CD14-positive monocyte (primary cell): ENCODE results near the gene KSR1. TPM values are rescaled to one million over a fixed set of nuclear protein-coding genes. Genes with fewer than 3 reads are reported as not detected.
"Not testable (repeated sequence)": the region's sequence is repeated elsewhere in the genome, so short reads cannot be mapped to it uniquely, and the experiment has no call there.

Experiments
- DNase-seq, 3 donors: peaks; one replicate each; pipeline ENCODE4 v3.0.0-alpha.2; 2011 to 2022
- H2AFZ ChIP-seq: 2 replicates; pipeline ENCODE4 v1.6.0; 2012; ENCODE audit warnings: mild to moderate bottlenecking, low read depth, low read length, inconsistent platforms; ENCODE audit not compliant: insufficient read depth, poor library complexity, severe bottlenecking
- H3K27ac ChIP-seq, 2 donors: 1 replicate in 1 of 2; 2 replicates in 1 of 2; pipeline ENCODE4 v1.5.1; 2012 to 2013; ENCODE audit warnings: low read length in 2 of 2, control low read depth in 1 of 2, inconsistent platforms in 1 of 2, low read depth in 1 of 2, mild to moderate bottlenecking in 1 of 2
- H3K27me3 ChIP-seq, 2 donors: one replicate each; pipeline versions ENCODE4 v1.6.0 to v1.6.1; 2011 to 2013; ENCODE audit warnings: low read length in 2 of 2; ENCODE audit not compliant: control insufficient read depth in 2 of 2, insufficient read depth in 2 of 2
- H3K36me3 ChIP-seq, 2 donors: replicated peaks in 1 of 2; 1 replicate in 1 of 2; 2 replicates in 1 of 2; pipeline versions ENCODE4 v1.5.1 to v1.6.1; 2012 to 2013; ENCODE audit warnings: low read length in 2 of 2, control low read depth in 1 of 2, inconsistent platforms in 1 of 2, mild to moderate bottlenecking in 1 of 2; ENCODE audit not compliant: insufficient read depth in 2 of 2, control insufficient read depth in 1 of 2
- H3K4me1 ChIP-seq, 2 donors: 1 replicate in 1 of 2; 2 replicates in 1 of 2; pipeline versions ENCODE4 v1.5.1 to v1.6.1; 2012 to 2013; ENCODE audit warnings: low read length in 2 of 2, control low read depth in 1 of 2, inconsistent platforms in 1 of 2, mild to moderate bottlenecking in 1 of 2, moderate library complexity in 1 of 2; ENCODE audit not compliant: insufficient read depth in 2 of 2, control insufficient read depth in 1 of 2
- H3K4me2 ChIP-seq: replicated peaks from 2 replicates; pipeline ENCODE3; 2012; ENCODE audit warnings: low read length, moderate library complexity, mild to moderate bottlenecking; ENCODE audit not compliant: poor library complexity, severe bottlenecking; ENCODE audit errors: extremely low read depth
- H3K4me3 ChIP-seq, 3 experiments: fragments of 200-600 bp in 1 of 3; sonication (generic) in 1 of 3; replicated peaks in 1 of 3; 1 replicate in 2 of 3; 2 replicates in 1 of 3; pipeline ENCODE4 v1.5.1; 2011 to 2013; ENCODE audit warnings: low read length in 3 of 3, mild to moderate bottlenecking in 3 of 3, control low read depth in 2 of 3, low read depth in 2 of 3, inconsistent platforms in 1 of 3, moderate library complexity in 1 of 3
- H3K79me2 ChIP-seq: 2 replicates; pipeline ENCODE4 v1.6.0; 2012; ENCODE audit warnings: mild to moderate bottlenecking, control low read depth, inconsistent platforms, low read length, moderate library complexity; ENCODE audit not compliant: insufficient read depth
- H3K9ac ChIP-seq: 2 replicates; pipeline ENCODE4 v1.6.0; 2017; ENCODE audit warnings: low read length, mild to moderate bottlenecking; ENCODE audit not compliant: insufficient read depth, poor library complexity, severe bottlenecking
- H3K9me3 ChIP-seq, 2 donors: replicated peaks in 1 of 2; 1 replicate in 1 of 2; 2 replicates in 1 of 2; pipeline versions ENCODE4 v1.5.1 to v1.6.1; 2012 to 2013; ENCODE audit warnings: low read length in 2 of 2, control low read depth in 1 of 2; ENCODE audit not compliant: control insufficient read depth in 1 of 2, insufficient read depth in 1 of 2
- H4K20me1 ChIP-seq: 2 replicates; pipeline ENCODE4 v1.6.0; 2012; ENCODE audit warnings: mild to moderate bottlenecking, low read length, control low read depth, moderate library complexity; ENCODE audit not compliant: insufficient read depth
- H3K27ac Mint-ChIP-seq, 7 donors: one replicate each; pipeline ENCODE4 v1.8.0; 2020; ENCODE audit warnings: mild to moderate bottlenecking in 7 of 7, mixed read lengths in 7 of 7, moderate library complexity in 6 of 7, inconsistent platforms in 2 of 7
- H3K27me3 Mint-ChIP-seq, 3 donors: one replicate each; pipeline ENCODE4 v1.8.0; 2021 to 2022; ENCODE audit warnings: low read depth in 3 of 3, mild to moderate bottlenecking in 3 of 3, mixed read lengths in 3 of 3, moderate library complexity in 3 of 3, inconsistent platforms in 1 of 3
- H3K36me3 Mint-ChIP-seq, 2 donors: one replicate each; pipeline ENCODE4 v1.8.0; 2020; ENCODE audit warnings: mixed read lengths in 2 of 2, inconsistent platforms in 1 of 2, mild to moderate bottlenecking in 1 of 2
- H3K4me1 Mint-ChIP-seq: one replicate; pipeline ENCODE4 v1.8.0; 2020; ENCODE audit warnings: mild to moderate bottlenecking, mixed read lengths
- H3K4me3 Mint-ChIP-seq, 2 donors: one replicate each; pipeline ENCODE4 v1.8.0; 2020; ENCODE audit warnings: mild to moderate bottlenecking in 2 of 2, mixed read lengths in 2 of 2, moderate library complexity in 1 of 2
- H3K9me3 Mint-ChIP-seq, 7 donors: one replicate each; pipeline ENCODE4 v1.8.0; 2020 to 2022; ENCODE audit warnings: mixed read lengths in 7 of 7, mild to moderate bottlenecking in 6 of 7, moderate library complexity in 6 of 7, inconsistent platforms in 2 of 7
- WGBS: methylation state at CpG from one replicate; pipeline ENCODE4 v1.1.5; 2013; ENCODE audit warnings: missing lambda C conversion rate; ENCODE audit not compliant: insufficient coverage; 5-methylcytosine and 5-hydroxymethylcytosine counted together
- intact Hi-C, 2 donors: fragments of 100-400 bp; cut with micrococcal nuclease; formaldehyde crosslinking; loops; one replicate each; pipeline versions ENCODE4 v1.15.0 to v1.15.1; 2023
- polyA plus RNA-seq, 3 donors: library from polyadenylated mRNA; depleted of rRNA in 1 of 3; unstranded in 2 of 3; stranded (reverse) in 1 of 3; fragments of 300-500 nt in 2 of 3; fragments of >200 nt in 1 of 3; fragmentation: Illumina TruSeq in 2 of 3; gene quantifications; 1 replicate in 2 of 3; 2 replicates in 1 of 3; pipeline ENCODE4 v1.2.3, GENCODE V29; 2012 to 2021
- TF ChIP-seq, protein P1 (sequence below): fragments of 200-600 bp; IDR thresholded peaks from one replicate; pipeline ENCODE4 v1.8.0; 2022; ENCODE audit warnings: antibody characterized with exemption, mild to moderate bottlenecking

The KSR1 gene
- polyA plus RNA-seq, 3 donors = 1.2 to 111 (median 4.2) TPM

GRCh38 chr17:27671591-27671910 is 215.3 kb downstream of the KSR1 start:
- H3K79me2 ChIP-seq = no peaks in the 10 kb centered on the region
- intact Hi-C loops = no loop called here
- Mint-ChIP-seq H3K27ac (no peak overlapping the region), H3K9me3 (peaks cover 0 to 4% (median 0%) of the 10 kb centered on the region in 7 donors), H3K4me1 (no peaks in the 10 kb centered on the region), H3K36me3 (no peaks in the 10 kb centered on the region), H3K27me3 (peaks cover 0 to 2% (median 0%) of the 10 kb centered on the region in 3 donors), H3K4me3 (no peak overlapping the region)
- H4K20me1 ChIP-seq = no peaks in the 10 kb centered on the region
- H3K27ac ChIP-seq = no peak overlapping the region
- TF ChIP-seq, protein P1, sequence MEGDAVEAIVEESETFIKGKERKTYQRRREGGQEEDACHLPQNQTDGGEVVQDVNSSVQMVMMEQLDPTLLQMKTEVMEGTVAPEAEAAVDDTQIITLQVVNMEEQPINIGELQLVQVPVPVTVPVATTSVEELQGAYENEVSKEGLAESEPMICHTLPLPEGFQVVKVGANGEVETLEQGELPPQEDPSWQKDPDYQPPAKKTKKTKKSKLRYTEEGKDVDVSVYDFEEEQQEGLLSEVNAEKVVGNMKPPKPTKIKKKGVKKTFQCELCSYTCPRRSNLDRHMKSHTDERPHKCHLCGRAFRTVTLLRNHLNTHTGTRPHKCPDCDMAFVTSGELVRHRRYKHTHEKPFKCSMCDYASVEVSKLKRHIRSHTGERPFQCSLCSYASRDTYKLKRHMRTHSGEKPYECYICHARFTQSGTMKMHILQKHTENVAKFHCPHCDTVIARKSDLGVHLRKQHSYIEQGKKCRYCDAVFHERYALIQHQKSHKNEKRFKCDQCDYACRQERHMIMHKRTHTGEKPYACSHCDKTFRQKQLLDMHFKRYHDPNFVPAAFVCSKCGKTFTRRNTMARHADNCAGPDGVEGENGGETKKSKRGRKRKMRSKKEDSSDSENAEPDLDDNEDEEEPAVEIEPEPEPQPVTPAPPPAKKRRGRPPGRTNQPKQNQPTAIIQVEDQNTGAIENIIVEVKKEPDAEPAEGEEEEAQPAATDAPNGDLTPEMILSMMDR = no peak
- no peaks in the 10 kb centered on the region for H3K27me3 ChIP-seq
- no peak overlapping the region for H2AFZ ChIP-seq
- WGBS = 90% methylated on average over 2 of the region's 2 CpGs
- no peaks in the 10 kb centered on the region for H3K9me3 ChIP-seq
- no peak for DNase-seq
- no peak overlapping the region for H3K4me3 ChIP-seq
- no peak overlapping the region for H3K4me2 ChIP-seq
- H3K36me3 ChIP-seq = no peaks in the 10 kb centered on the region
- H3K4me1 ChIP-seq = no peaks in the 10 kb centered on the region
- H3K9ac ChIP-seq = no peak overlapping the region

DNA sequence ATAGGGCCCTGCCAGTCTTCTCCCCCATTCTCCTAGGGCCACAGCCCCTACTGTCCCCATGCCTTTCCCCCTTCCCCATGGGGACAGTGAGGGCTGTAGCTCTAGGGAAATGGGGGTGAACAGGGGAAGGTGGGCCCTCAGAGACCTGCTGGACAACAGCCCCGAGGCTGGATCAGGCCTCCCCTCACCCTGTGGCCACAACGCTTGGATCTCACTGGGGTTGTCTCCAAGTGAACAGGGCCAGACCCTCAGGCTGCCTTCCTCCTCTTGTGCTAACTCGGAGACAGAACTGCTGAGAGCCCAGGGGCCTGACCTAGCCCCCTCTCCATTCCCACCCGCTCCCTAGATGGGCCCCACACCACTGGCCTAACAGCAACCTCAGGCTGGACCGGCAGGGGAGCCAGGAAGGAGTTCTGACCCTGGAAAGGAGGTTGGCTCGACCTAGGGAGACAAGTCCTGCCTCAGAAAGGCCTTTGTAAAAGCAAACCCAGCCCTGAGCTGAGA is 215.8 kb downstream of the KSR1 start:
- H3K4me2 ChIP-seq, H3K9me3 Mint-ChIP-seq, H2AFZ ChIP-seq, intact Hi-C loops, H3K27ac Mint-ChIP-seq, DNase-seq, H3K27me3 Mint-ChIP-seq, H3K27me3 ChIP-seq, H3K79me2 ChIP-seq, H4K20me1 ChIP-seq, H3K27ac ChIP-seq, H3K4me1 ChIP-seq, H3K4me3 ChIP-seq, H3K4me3 Mint-ChIP-seq, H3K9me3 ChIP-seq, H3K4me1 Mint-ChIP-seq, H3K36me3 ChIP-seq, H3K9ac ChIP-seq, H3K36me3 Mint-ChIP-seq: not testable (repeated sequence)
- 75% methylated on average over 5 of the region's 6 CpGs for WGBS
